ENCODE data around the gene KLC1.
"Not testable (repeated sequence)": the region's sequence is repeated elsewhere in the genome, so short reads cannot be mapped to it uniquely, and the experiment has no call there.

The KLC1 gene

DNA sequence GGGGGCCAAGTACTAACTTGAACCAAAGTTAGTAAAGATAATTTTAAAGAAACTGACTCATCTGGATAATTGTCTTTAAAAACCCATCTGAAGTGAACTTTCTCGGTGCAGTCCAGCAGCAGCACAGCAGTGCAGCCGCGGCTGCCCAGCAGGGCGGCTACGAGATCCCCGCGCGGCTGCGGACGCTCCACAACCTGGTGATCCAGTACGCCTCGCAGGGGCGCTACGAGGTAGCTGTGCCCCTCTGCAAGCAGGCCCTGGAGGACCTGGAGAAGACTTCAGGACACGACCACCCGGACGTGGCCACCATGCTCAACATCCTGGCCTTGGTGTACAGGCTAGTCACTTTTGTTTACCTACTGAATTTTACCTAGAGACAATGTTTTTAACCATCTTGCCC lies 33.6 kb downstream of the KLC1 start:
- no peak for DNase-seq

DNA sequence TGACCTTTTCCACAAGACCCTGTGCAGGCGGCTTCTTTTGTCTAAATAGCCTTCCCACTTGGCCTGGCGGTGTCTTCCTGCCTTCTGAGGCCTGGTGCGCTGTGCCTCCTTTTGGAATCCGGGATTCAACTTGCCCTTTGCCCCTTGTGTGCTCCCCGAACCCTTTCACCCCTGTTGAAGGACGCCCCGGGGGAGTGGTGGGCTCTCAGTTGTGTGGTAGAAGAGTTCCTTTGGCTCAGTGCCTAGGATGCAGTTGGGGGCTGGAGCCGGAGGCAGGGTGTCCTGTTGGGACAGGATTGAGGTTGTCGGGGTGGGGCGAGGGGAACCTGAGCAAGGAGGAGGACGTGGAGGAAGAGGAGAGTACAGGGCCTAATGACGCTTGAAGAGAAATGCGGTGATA lies 34.5 kb downstream of the KLC1 start:
- DNase-seq = no peak

DNA sequence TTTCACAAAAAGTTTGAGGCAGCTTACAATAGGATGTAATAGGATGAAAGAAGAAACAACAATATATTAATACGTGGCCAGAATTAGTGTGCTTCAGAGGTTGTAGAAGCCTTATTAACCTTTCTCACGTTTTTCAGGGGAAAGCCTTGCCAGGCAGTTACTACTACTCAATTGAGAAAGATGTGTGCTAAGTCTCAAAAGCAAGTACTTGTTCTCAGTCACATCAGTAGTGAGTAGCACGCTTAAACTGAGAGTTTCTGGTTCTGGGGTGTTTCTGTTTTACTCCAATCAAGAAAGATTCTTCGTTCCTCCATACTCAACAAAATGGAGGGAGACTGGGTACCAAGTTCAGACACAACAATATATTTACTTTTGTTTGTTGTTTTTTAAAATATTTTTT lies 38.7 kb downstream of the KLC1 start:
- no peak for DNase-seq

DNA sequence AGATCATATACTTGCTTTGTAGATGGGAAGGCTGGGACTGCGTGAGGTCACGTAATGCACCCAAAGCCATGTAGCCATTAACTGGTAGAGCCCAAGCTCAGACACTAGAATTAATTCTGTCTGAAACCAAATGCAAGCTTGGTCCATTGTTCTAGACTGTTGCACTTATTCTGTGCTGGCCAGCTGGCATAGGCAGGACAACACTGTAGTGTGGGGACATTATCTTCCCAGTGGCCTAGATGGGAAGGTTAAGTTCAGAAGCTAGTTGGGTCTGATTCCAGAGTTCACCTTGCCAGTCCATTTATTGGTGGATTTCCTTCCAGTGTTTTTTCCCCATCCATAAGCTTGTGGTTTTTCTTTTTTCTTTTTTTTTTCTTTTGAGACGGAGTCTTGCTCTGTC lies 39.1 kb downstream of the KLC1 start:
- no peak for DNase-seq

DNA sequence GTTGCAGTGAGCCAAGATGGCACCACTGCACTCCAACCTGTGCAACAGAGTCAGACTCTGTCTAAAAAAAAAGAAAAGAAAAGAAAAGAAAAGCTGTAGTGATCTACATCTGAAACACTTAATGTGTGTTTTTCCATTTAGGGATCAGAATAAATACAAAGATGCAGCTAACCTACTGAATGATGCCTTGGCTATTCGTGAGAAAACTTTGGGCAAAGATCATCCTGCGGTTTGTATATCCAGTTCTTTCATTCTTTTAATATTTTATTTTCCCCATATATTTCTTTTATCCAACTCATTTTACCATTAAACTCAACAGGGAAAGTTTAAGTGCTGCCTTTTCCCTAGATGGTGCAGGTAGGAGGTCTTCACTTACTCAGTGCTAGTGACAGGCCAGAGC lies 40.4 kb downstream of the KLC1 start:
- DNase-seq = no peak

DNA sequence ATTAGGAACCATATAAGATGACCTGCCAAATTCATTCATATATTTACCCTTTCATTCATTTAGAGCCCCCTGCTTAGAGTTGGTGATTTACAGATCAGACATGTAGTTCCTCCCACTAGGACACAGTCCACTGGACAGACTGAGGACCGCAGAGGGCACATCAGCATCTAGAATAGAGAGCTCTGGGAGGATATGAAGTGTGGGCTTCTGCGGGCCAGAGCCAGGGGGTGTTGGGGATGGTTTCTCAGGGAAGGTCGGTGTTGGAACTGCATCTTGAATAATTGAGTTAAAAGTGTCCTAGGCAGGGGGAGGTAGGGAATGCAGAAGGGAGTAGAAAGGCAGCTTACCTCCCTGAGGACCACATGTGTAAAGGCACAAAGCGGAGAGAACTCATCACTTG lies 42.9 kb downstream of the KLC1 start:
- DNase-seq = no peak

DNA sequence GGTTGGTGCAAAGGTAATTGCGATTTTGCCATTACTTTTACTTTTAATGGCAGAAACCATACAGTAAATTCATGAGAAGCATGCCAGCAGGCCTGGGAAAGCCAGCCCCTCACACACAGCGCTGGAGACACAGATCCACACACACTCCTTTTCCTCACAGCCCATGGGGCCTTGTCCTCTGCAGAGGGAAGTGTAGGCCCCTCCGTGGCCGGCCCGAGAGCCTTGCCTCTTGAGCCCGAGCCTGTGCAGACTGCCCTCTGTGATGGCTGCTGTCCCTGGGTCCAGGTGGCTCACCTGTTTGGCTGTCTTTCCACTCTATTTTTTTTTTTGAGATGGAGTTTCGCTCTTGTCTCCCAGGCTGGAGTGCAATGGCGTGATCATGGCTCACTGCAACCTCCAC lies 46.9 kb downstream of the KLC1 start:
- DNase-seq = no peak

DNA sequence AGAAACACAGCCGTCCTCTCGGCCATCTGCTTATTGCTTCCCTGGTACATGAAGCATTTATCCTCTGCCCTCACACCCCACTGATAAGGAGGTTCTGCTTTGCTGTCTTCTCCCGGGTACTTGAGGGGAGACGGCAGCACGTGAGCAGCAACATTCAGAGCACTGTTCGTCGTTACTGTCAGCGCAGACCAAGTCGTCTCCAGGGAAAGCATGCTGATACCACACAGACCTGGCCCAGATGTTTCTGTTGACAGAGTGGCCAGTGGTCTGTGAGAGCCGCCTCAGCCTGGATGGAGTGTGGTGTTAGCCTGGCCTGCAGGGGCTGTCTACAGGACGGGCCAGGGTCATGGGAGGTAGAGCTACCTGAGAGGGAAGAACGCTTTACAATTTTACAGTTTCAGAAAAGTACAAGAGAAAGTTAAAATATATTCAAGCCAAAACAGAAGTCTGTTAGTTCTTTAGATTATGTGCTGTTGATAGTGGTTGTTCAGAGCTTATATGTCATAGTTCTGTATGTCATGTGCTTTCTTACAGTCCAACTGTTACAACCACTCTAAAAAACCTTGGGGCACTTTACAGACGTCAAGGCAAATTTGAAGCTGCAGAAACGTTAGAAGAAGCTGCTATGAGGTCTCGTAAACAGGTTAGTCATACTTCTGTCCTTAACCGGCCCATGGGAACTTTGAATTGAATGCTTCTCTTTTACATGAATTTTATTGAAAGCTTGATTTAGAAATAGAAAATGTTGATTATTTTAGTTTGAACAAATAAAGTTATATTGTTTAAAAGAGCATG lies 48.1 kb downstream of the KLC1 start:
- DNase-seq = no peak

DNA sequence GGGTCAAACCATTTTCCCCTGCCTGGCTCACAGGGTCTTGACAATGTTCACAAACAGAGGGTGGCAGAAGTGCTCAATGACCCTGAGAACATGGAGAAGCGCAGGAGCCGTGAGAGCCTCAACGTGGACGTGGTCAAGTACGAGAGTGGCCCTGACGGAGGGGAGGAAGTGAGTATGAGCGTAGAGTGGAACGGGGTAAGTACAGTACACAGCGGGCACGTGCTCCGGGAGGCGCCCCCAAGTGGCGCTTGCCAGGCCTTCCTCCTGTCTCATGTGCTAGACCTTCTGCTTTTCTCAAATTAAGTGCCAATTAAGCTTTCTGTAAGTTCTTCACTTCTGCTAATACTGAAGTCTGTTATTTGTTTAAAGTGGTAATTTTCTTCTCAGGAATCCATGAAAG lies 50.3 kb downstream of the KLC1 start:
- DNase-seq = no peak

DNA sequence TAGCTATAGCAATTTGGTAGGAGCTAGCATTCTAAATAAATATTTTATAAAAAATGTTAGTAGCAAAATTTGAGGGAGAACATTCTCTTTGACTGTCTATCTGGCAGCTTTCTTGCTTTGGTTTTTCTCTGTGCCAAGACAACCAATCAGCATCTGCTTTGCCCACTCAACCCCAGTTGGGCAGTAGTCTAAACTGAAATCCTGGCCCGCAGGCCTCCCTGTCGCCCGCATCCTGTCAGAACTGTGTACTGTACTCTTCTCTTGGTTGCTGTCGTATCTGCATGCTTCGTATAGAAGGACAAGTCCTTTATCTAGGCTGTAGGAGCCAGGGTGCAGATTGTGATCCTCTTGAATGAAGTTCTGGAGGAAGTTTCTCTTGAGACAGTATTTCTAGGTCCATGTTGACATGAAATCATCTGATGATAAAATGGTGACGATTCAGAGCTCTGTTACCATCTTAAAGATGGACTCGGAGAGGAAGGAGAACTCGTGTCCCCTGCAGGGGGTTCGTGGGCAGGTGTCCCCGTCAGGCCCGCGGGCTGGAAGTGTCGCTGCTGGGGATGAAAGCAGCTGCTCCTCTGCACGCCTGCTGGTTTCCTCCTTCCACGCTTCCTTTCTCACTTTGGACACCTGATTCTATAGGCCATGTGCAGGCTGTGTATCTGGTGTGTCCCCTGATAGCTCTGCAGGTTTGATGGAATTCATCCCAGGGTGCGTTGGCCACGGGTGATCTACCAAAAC lies 51.6 kb downstream of the KLC1 start:
- no peak for DNase-seq

DNA sequence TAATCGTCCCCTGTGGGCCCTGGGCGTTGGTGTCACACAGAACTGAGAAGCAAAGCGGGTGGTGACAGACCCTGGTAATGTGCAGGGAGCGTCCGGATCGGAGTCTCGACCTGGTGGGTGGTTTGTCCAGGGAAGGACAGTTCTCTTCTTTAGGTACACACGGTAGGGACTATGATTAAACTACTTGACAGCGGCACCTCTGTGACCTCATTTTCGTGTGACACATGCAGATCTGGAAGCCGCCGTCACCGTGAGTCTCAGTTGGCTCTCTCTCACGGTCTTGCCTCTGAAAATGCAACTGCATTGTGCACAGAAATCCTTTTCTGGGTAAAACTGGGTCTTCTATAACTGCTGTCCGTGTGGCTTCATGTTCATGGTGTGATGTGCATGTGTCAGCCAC lies 54.1 kb downstream of the KLC1 start:
- no peak for DNase-seq

DNA sequence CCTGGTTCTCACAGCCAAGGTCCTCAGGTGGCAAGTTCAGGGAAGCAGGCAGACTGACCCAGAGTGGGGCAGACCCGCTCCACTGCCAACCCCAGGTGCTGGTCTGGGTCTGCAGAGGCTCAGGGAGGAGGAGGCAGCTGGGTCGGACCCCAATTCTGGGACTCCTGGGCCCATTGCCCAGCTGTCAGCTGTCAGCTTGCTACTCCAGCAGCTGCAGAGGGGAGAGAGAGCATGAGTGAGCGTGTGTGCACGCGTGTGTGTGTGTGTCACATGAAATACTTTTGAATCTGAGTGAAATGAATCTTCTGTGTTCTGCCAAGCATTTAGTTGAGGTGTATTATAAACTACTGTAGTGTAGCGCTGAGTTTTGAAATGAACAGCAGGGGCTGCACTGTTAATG lies 55.5 kb downstream of the KLC1 start:
- no peak for DNase-seq

DNA sequence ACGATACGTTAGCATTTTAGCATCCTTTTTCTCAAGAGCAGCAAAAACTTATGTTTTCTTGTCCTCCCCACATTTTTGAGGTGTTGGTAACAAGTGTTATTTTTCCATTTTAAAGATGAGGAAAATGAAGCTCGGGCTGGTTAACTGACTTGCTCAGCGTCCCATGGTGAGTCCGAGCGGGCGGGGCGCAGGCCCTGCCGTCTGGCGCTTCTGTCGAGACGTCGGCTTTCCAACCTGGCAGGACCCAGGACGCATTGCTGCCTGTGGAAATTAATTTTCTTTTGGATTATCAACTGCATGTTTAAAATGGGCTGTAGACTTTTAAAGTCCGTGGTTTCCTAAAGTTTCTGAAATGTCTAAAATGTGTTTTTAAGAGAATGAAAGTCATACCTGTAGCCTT lies 55.9 kb downstream of the KLC1 start:
- DNase-seq = no peak

DNA sequence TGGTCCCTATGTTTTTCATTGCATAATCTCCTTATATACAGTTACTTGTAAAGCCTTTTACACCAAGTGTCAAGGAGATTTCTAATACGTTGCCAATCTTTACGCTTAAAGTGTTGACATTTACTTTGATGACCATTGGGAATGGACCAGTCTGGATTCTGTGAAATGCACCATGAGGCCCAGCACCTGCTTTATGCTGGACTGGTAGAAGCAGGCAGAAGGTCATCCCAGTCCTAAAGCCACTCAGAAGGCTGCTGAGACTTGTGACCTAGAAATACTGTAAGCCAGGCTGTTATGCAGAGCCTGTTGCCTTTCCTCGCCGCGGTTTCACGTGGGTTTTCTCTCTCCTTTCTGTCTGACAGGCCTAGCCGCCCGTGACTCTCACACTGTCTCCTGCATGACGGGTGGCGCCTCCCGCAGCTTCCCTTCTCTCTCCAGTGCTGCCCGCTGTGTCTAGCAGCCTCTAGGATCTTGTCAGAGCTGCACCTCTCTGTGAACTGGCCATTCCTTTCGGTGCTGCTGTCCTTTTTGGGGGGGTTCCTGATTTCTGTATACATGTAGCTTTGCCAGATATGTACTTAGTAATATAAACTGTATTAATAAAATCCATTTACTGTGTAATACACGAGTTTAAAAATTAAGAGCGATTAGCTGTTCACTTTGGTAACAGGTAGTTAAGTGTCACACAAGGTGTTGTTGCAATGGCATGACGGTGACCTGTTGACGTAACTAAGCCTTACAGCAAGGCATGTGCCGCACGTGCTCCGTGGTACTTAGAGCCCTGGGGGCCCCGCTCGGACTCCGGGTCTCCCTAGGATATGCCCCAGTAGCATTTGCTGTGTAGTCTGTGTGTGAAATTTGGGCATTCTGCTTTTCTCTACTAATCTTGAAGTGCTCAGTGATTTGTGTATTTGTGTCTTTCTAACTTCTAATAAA lies 56.5 kb downstream of the KLC1 start:
- no peak for DNase-seq

DNA sequence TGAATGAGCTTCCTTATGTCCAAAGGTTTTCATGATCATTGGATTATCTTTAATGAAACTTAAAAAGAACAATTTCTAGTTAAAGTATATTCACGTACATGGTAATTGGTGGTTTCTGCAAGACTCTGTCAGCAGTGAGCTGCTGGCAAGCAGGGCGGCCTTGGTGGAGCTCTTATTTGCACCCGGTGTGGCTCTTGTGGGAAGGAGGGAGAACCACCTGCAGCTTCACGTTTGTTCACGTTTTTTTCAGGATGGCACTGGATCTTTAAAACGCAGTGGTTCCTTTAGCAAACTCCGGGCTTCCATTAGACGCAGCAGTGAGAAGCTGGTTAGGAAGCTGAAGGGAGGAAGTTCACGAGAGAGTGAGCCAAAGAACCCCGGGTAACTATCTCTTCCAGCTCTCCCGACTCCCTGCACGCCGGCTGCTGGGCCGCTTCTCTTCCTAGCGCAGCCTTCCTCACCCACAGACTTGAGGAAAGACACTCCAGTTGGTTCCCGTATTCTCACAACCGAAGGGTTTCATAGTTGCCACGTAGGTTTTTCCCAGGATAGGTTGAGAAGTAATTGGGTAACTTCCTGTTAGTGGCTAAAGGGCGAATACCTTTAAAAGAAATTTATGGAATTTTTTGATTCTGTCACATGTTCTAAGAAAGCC lies 57.9 kb downstream of the KLC1 start:
- DNase-seq = no peak

DNA sequence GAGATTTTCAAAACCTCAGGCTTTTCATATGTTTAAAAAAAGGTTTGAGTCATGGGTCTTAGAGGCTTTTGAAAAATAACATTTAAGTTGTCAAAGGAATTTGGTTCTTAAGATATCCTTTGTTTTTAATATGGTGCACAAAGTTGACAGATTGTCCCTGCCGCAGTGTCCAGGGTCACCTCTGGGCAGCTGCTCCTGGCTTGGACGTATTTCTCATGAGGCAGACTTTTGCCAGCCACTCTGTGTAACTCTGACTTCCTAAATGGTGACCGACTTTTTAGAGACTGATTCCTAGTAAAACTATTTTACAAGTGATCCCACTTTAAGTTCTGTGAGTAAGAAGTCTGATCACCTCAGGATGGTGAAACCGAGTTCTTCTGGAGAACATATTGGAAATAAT lies 58.7 kb downstream of the KLC1 start:
- DNase-seq = no peak

DNA sequence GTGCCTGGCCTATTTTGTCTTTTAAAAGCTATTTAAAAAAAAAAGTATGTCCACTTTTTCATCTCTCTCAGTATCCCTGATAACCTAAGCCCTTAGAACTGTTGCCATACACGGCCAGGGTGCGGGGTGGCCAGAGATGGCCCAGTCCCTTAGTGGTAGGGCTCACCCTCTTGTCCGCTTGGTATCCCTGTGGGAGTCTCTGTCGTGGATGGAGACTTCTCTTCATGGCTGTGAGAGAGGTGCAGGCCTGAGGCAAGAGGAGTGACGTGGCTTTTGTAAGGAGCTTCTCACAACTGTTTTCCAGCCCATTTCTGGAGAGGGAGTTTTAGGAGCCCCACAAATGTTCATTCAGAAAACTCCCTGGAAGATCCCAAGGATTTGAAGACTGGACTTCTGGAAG lies 59.4 kb downstream of the KLC1 start:
- no peak for DNase-seq

DNA sequence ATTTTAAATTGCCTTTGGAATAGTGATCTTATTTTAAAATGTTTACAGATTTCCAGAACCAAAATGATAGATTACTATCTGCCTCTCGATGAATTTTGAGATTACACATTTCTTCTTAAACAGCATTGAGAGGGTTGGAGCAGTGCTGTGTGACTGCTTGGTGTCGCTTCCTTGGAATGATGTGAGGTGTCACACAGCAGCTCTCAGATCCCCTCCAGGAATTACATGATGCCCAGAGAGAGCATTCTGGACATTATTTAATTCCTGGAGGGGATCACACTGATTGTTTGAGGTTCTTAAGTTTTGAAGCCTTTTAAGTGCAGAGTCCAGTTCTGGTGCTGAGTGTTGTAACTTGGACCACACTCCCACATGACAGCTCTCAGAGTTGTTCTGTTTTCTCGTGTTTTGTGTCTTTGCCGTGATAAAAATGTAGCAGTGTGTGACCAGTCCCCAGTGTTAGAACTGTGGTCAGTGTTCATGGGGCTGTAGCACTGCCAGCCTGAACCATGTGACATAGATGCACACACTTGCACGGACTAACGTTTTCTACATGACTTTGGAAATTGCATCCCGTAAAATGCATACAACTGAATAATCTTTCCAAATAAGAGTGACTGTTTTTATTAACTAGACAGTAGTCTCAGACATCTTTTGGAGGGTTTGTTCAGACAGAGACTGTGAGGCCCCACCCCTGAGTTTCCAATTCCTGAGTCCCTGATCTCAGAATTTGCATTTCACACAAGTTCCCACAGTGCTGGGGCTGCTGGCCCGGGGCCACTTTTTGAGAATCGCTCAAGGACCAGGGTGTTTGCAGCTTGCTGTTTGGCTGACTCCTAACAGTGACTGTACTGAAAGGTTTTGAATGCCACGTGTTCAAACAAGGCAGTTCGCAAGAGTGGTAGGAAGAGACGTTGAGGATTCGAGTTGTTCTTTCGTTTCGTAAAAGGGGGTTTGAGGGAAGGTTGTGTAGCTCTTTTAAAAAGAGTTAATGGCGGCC lies 60.2 kb downstream of the KLC1 start:
- no peak for DNase-seq

DNA sequence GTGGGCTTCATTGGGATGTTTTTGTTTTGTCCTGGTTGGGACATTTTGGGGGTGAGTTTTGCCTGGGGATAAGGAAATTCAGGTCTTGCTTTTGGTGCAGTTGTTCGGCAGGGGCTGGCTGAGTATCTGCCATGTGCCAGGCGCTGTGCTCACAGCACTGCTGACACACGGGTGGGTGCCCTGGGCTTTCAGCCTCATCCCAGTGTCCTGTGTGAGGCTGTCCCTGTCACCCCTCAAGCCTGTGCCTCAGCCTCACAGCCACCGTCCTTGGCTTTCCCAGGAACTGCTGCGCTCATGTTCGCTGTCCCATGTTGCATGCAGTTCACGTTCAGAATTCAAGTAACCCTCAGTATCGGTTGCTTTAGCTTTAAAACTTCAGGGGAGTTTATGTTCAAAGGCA lies 61.3 kb downstream of the KLC1 start:
- DNase-seq = no peak

DNA sequence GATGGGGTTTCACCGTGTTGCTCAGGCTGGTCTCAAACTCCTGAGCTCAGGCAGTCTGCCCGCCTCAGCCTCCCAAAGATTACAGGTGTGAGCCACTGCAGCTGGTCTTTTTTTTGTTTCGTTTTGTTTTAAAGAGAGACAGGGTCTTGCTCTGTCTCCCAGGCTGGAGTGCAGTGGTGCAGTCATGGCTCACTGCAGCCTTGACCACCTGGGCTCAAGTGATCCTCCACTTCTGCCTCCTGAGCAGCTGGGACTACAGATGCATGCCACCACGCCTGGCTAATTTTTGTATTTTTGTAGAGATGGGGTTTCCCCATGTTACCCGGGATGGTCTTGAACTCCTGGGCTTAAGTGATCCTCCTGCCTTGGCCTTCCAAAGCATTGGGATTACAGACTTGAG lies 62.6 kb downstream of the KLC1 start:
- DNase-seq = not testable (repeated sequence)

DNA sequence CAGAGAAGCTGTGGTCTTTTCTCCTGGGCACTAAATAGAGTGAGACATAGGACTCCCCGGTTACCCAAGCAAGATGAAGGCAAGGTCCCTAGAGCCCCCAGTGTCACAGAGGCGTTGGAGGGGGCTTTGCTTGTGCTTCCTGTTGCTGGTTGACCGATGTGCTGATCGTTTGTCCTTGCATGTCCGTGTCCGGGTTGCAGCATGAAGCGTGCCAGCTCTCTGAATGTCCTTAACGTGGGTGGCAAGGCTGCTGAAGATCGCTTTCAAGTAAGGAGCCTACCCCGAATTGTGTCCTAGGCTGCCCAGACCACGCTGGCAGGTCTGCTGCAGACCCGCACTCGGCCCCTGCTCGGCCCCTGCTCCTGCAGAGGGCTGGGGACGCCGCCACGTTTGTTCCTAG lies 63.1 kb downstream of the KLC1 start:
- DNase-seq = no peak

DNA sequence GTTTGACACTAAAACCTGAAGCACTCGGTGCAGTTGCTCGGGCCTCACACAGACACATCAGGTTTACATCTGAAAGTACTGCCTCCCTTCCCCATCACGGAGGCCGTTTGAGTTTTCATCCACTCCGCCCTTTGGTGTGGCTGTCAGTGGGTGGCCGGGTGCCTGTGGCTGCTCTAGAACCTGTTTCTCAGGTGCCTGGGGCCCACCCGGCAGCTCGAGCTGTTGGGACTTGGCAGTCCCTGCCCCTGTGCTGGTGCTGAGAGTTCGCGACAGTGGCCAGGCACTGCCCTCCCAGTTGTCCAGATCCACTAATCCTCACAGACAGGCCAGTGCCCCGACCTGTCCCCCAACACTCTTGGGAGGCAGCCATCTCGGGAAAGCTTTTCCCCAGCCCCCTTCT lies 63.9 kb downstream of the KLC1 start:
- no peak for DNase-seq

All from islet precursor cell (in vitro differentiated cells).